H1 (cell line): ENCODE measurements around the gene TFAP2E. TPM values are rescaled to one million over a fixed set of nuclear protein-coding genes. Genes with fewer than 3 reads are reported as not detected.

Experiments
- CTCF ChIA-PET: fragments of 300-600 bp; sonication (Branson Sonifier 250); formaldehyde crosslinking; loops from one replicate; lab custom pipeline; 2021; ENCODE audit not compliant: partially characterized antibody; lab: Charles Lee
- POLR2A ChIA-PET: fragments of 300-600 bp; sonication (Branson Sonifier 250); formaldehyde crosslinking; loops from one replicate; lab custom pipeline; 2021; ENCODE audit warnings: inconsistent platforms; ENCODE audit not compliant: partially characterized antibody; lab: Charles Lee
- DNase-seq, 2 experiments: peaks; one replicate each; pipeline versions ENCODE4 v3.0.0 to v3.0.0-alpha.2; 2010 to 2022; ENCODE audit warnings: low spot score in 2 of 2, low read depth in 1 of 2, mixed read lengths in 1 of 2
- FAIRE-seq: peaks from 2 replicates; lab custom pipeline; 2011; peaks lifted over from hg19 to GRCh38; lab: Jason Lieb, UNC
- H2AFZ ChIP-seq: 2 replicates; pipeline ENCODE4 v1.8.1; 2012; ENCODE audit warnings: low read length, inconsistent platforms
- H2AK5ac ChIP-seq: 2 replicates; pipeline ENCODE4 v1.6.1; 2013; ENCODE audit warnings: low read depth, low read length
- H2BK120ac ChIP-seq: replicated peaks from 2 replicates; pipeline ENCODE3; 2013; ENCODE audit warnings: low read depth, low read length, inconsistent platforms
- H2BK12ac ChIP-seq: 2 replicates; pipeline ENCODE4 v1.6.1; 2013; ENCODE audit warnings: low read depth, low read length
- H2BK15ac ChIP-seq: 2 replicates; pipeline ENCODE4 v1.6.1; 2013; ENCODE audit warnings: low read length
- H2BK20ac ChIP-seq: 2 replicates; pipeline ENCODE4 v1.6.1; 2013; ENCODE audit warnings: low read length
- H2BK5ac ChIP-seq: 2 replicates; pipeline ENCODE4 v1.6.1; 2013; ENCODE audit warnings: low read depth, low read length
- H3K14ac ChIP-seq: 2 replicates; pipeline ENCODE4 v1.6.1; 2013; ENCODE audit warnings: inconsistent platforms; ENCODE audit not compliant: insufficient read length
- H3K18ac ChIP-seq: 2 replicates; pipeline ENCODE4 v1.6.1; 2013; ENCODE audit warnings: low read length; ENCODE audit errors: extremely low read depth
- H3K23ac ChIP-seq: 2 replicates; pipeline ENCODE4 v1.6.1; 2013; ENCODE audit warnings: inconsistent platforms; ENCODE audit not compliant: insufficient read length
- H3K23me2 ChIP-seq: 2 replicates; pipeline ENCODE4 v1.6.1; 2013; ENCODE audit warnings: low read depth, low read length
- H3K27ac ChIP-seq: 2 replicates; pipeline ENCODE4 v1.6.1; 2011; ENCODE audit warnings: low read depth, low read length, inconsistent platforms
- H3K27me3 ChIP-seq, 4 experiments: replicated peaks in 1 of 4; 1 replicate in 1 of 4; 2 replicates in 3 of 4; pipeline versions ENCODE4 v1.6.1 to v1.8.1; 2011 to 2013; ENCODE audit warnings: low read length in 3 of 4, mild to moderate bottlenecking in 3 of 4, inconsistent platforms in 2 of 4, mixed read lengths in 2 of 4, moderate library complexity in 1 of 4; ENCODE audit not compliant: control insufficient read depth in 3 of 4, insufficient read depth in 3 of 4; ENCODE audit errors: extremely low read depth in 1 of 4
- H3K36me3 ChIP-seq, 4 experiments: 2 replicates each; pipeline versions ENCODE4 v1.6.1 to v1.8.1; 2011 to 2013; ENCODE audit warnings: mild to moderate bottlenecking in 4 of 4, low read length in 3 of 4, moderate library complexity in 2 of 4, control low read depth in 1 of 4, inconsistent platforms in 1 of 4; ENCODE audit not compliant: insufficient read depth in 4 of 4, control insufficient read depth in 2 of 4
- H3K4ac ChIP-seq: replicated peaks from 2 replicates; pipeline ENCODE3; 2013; ENCODE audit warnings: low read length, low read depth, mixed read lengths, inconsistent platforms; ENCODE audit not compliant: insufficient read length
- H3K4me1 ChIP-seq, 4 experiments: replicated peaks in 1 of 4; 1 replicate in 1 of 4; 2 replicates in 3 of 4; pipeline versions ENCODE4 v1.6.1 to v1.8.1; 2011 to 2013; ENCODE audit warnings: low read length in 3 of 4, inconsistent platforms in 2 of 4, mixed read lengths in 1 of 4; ENCODE audit not compliant: insufficient read depth in 4 of 4, control insufficient read depth in 3 of 4
- H3K4me2 ChIP-seq, 2 experiments: 2 replicates each; pipeline versions ENCODE4 v1.6.1 to v1.8.1; 2011 to 2013; ENCODE audit warnings: low read depth in 2 of 2, low read length in 2 of 2, control low read depth in 1 of 2, inconsistent platforms in 1 of 2, mild to moderate bottlenecking in 1 of 2; ENCODE audit not compliant: insufficient read depth in 1 of 2
- H3K4me3 ChIP-seq, 4 experiments: fragments of 200-600, 300-600 bp in 1 of 4; sonication (generic), shearing (Covaris generic), sonication (Bioruptor Twin) in 1 of 4; 2 replicates each; pipeline versions ENCODE4 v1.5.1 to v1.8.1; 2011 to 2016; ENCODE audit warnings: low read length in 4 of 4, low read depth in 3 of 4, control low read depth in 2 of 4, inconsistent platforms in 2 of 4, mild to moderate bottlenecking in 2 of 4, mixed read lengths in 1 of 4, moderate library complexity in 1 of 4; ENCODE audit not compliant: insufficient read depth in 2 of 4; ENCODE audit errors: extremely low read depth in 1 of 4
- H3K56ac ChIP-seq: replicated peaks from 2 replicates; pipeline ENCODE3; 2013; ENCODE audit warnings: low read depth, mild to moderate bottlenecking, mixed read lengths, low read length, inconsistent platforms; ENCODE audit not compliant: insufficient read length
- H3K79me1 ChIP-seq: 2 replicates; pipeline ENCODE4 v1.6.1; 2013; ENCODE audit warnings: low read depth, low read length, control low read depth
- H3K79me2 ChIP-seq, 2 experiments: 2 replicates each; pipeline versions ENCODE4 v1.6.1 to v1.8.1; 2012 to 2013; ENCODE audit warnings: low read length in 2 of 2, mild to moderate bottlenecking in 2 of 2, inconsistent platforms in 1 of 2; ENCODE audit not compliant: insufficient read depth in 2 of 2, control insufficient read depth in 1 of 2
- H3K9ac ChIP-seq, 4 experiments: replicated peaks in 1 of 4; 1 replicate in 1 of 4; 2 replicates in 3 of 4; pipeline versions ENCODE4 v1.6.1 to v1.8.1; 2011 to 2013; ENCODE audit warnings: low read depth in 3 of 4, low read length in 3 of 4, control low read depth in 2 of 4, mild to moderate bottlenecking in 2 of 4, moderate library complexity in 2 of 4, inconsistent platforms in 1 of 4; ENCODE audit errors: extremely low read depth in 1 of 4
- H3K9me3 ChIP-seq, 2 experiments: 2 replicates each; pipeline versions ENCODE4 v1.6.1 to v1.8.1; 2012 to 2013; ENCODE audit warnings: mild to moderate bottlenecking in 2 of 2, moderate library complexity in 2 of 2, control low read depth in 1 of 2, inconsistent platforms in 1 of 2, low read depth in 1 of 2, low read length in 1 of 2, mixed read lengths in 1 of 2; ENCODE audit not compliant: insufficient read depth in 2 of 2
- H4K20me1 ChIP-seq, 2 experiments: replicated peaks in 1 of 2; 2 replicates each; pipeline versions ENCODE3 to v1.8.1; 2011 to 2013; ENCODE audit warnings: inconsistent platforms in 2 of 2, low read length in 2 of 2, mild to moderate bottlenecking in 1 of 2; ENCODE audit not compliant: insufficient read depth in 2 of 2, control insufficient read depth in 1 of 2
- H4K5ac ChIP-seq: 2 replicates; pipeline ENCODE4 v1.6.1; 2013; ENCODE audit warnings: low read length, low read depth, mixed read lengths, inconsistent platforms; ENCODE audit not compliant: insufficient read length
- H4K8ac ChIP-seq: 2 replicates; pipeline ENCODE4 v1.8.0; 2013; ENCODE audit warnings: mild to moderate bottlenecking, moderate library complexity, low read length, inconsistent platforms; ENCODE audit not compliant: insufficient read depth; ENCODE audit errors: extremely low read depth
- H4K91ac ChIP-seq: replicated peaks from 2 replicates; pipeline ENCODE3; 2013; ENCODE audit warnings: low read length, mixed read lengths, inconsistent platforms; ENCODE audit not compliant: insufficient read length
- BRCA1 ChIP-seq: IDR thresholded peaks from 2 replicates; pipeline ENCODE4 v1.6.1; 2012; ENCODE audit warnings: low read depth, low read length, improper control_type of control experiment
- CHD1 ChIP-seq: IDR thresholded peaks from 2 replicates; pipeline ENCODE4 v1.6.1; 2012; ENCODE audit warnings: low read depth, low read length, improper control_type of control experiment
- EZH2 ChIP-seq: fragments of 200-600 bp; sonication (generic); IDR thresholded peaks from 2 replicates; pipeline ENCODE4 v1.7.1; 2012; ENCODE audit warnings: low read depth, mild to moderate bottlenecking, moderate library complexity, low read length, inconsistent platforms; ENCODE audit not compliant: severe bottlenecking
- HDAC6 ChIP-seq: IDR thresholded peaks from one replicate; pipeline ENCODE4 v1.7.1; 2012; ENCODE audit warnings: low read depth, mild to moderate bottlenecking, inconsistent platforms, low read length, moderate library complexity
- KDM1A ChIP-seq: fragments of 200-600, 300-600 bp; sonication (generic); IDR thresholded peaks from 2 replicates; pipeline ENCODE4 v1.7.1; 2016; ENCODE audit warnings: mild to moderate bottlenecking, low read length, borderline replicate concordance
- PHF8 ChIP-seq: fragments of 200-600 bp; sonication (generic); conservative IDR thresholded peaks from 2 replicates; pipeline ENCODE4 v1.7.1; 2012; ENCODE audit warnings: low read depth, mild to moderate bottlenecking, inconsistent platforms, low read length, moderate library complexity
- RFX5 ChIP-seq: IDR thresholded peaks from 2 replicates; pipeline ENCODE4 v1.6.1; 2011; ENCODE audit warnings: low read depth, low read length, improper control_type of control experiment, borderline replicate concordance
- SIRT6 ChIP-seq: IDR thresholded peaks from one replicate; pipeline ENCODE4 v1.7.1; 2012; ENCODE audit warnings: low read length, inconsistent platforms
- SRF ChIP-seq: IDR thresholded peaks from 2 replicates; pipeline ENCODE4 v1.6.1; 2011; ENCODE audit warnings: mild to moderate bottlenecking, low read depth, low read length, moderate library complexity
- TAF1 ChIP-seq: IDR thresholded peaks from 2 replicates; pipeline ENCODE4 v1.6.1; 2011; ENCODE audit warnings: mild to moderate bottlenecking, low read depth, low read length
- TAF7 ChIP-seq: optimal IDR thresholded peaks from 2 replicates; pipeline ENCODE3; 2011; ENCODE audit warnings: low read depth, mild to moderate bottlenecking, inconsistent platforms, low read length, moderate library complexity, borderline replicate concordance
- WGBS, 2 experiments: shearing (Covaris generic) in 1 of 2; methylation state at CpG; one replicate each; pipeline versions ENCODE4 v1.1.6 to v1.1.7; 2013 to 2015; ENCODE audit warnings: low lambda C conversion rate in 2 of 2, mixed read lengths in 2 of 2, inconsistent platforms in 1 of 2, low coverage in 1 of 2, missing lambda C conversion rate in 1 of 2; ENCODE audit not compliant: insufficient replicate concordance in 2 of 2, insufficient coverage in 1 of 2, insufficient read length in 1 of 2; ENCODE audit errors: extremely low coverage in 1 of 2, missing lambda C conversion rate in 1 of 2; 5-methylcytosine and 5-hydroxymethylcytosine counted together
- polyA plus RNA-seq, 7 experiments: library from polyadenylated mRNA; depleted of rRNA in 3 of 7; stranded (reverse) in 5 of 7; unstranded in 2 of 7; fragments of >200 nt in 5 of 7; fragments of 200-250 nt in 2 of 7; gene quantifications; 1 replicate in 5 of 7; 2 replicates in 1 of 7; 4 replicates in 1 of 7; pipeline versions ENCODE4 v1.2.1 to v1.2.3, GENCODE V29; 2011 to 2013; ENCODE audit warnings: missing spikeins in 2 of 7, mixed read lengths in 2 of 7
- total RNA-seq: library from RNA; stranded (reverse); fragmentation: NEBNext Ultra II Directional; extraction: Animal tissue kit (Norgen Biotek cat#: 25700); gene quantifications from 2 replicates; pipeline ENCODE4 v1.2.1, GENCODE V29; 2021

Gene TFAP2E
- total and polyA plus RNA-seq, 2 of the 8 experiments (the other 6 are each of a cell fraction or from before 2014, with no cell fraction given) = 0.24 to 0.50 TPM

- Histone ChIP-seq H3K23me2 (peaks cover 2% of the 10 kb centered on the region; the same call in 1 of the 2 replicates), H3K27me3 (peaks cover 0 to 9% (median 2%) of the 10 kb centered on the region in 4 experiments; a peak in 4 of 7 replicates), H3K27ac (no peak overlapping the region), H3K4me1 (0 out of 7 replicates have a peak, but pooled peaks cover 0 to 2% (median 0%) of the 10 kb centered on the region in 4 experiments), H3K36me3 (peaks cover 14 to 23% (median 18%) of the 10 kb centered on the region in 4 experiments; a peak in 6 of 8 replicates), H3K18ac (no peak overlapping the region), H2AFZ (no peak overlapping the region), H4K5ac (no peak overlapping the region), H3K9me3 (no peaks in the 10 kb centered on the region), H3K4me2 (no peak overlapping the region), H2AK5ac (no peak overlapping the region), H3K23ac (no peak overlapping the region), H4K91ac (no peak overlapping the region), H3K79me2 (no peaks in the 10 kb centered on the region), H2BK15ac (no peak overlapping the region), H3K4ac (no peak overlapping the region), H3K4me3 (no peak overlapping the region), H3K14ac (no peak overlapping the region), H2BK20ac (no peak overlapping the region), H3K56ac (no peak overlapping the region), H2BK12ac (0 out of 2 replicates have a peak overlapping the region, but pooled peaks have one; percentile 55), H3K9ac (no peak overlapping the region), H2BK120ac (no peak overlapping the region), H4K20me1 (peaks cover 2 to 24% of the 10 kb centered on the region in 2 experiments), H2BK5ac (no peak overlapping the region), H4K8ac (no peak overlapping the region), H3K79me1 (peaks cover 3% of the 10 kb centered on the region)
- POLR2A ChIA-PET = interaction anchor here (0.7 to 2.1 kb wide), 8 partner anchors 9 to 204 kb away, joined by 3 to 8 read pairs (median 4); partner anchors contain the start of genes CLSPN, KIAA0319L, NCDN and TFAP2E
- 96% methylated on average over 26 of the region's 28 CpGs; no CpG with 5 or more reads in 1 of the 2 experiments for WGBS, 2 experiments
- CTCF ChIA-PET = interaction anchor here (0.5 to 5.8 kb wide), 49 partner anchors 8 to 605 kb away, joined by 3 to 81 read pairs (median 4); partner anchors contain the start of genes C1orf216, CLSPN and TFAP2E
- no peak for FAIRE-seq
- no peak for DNase-seq
- TF ChIP-seq PHF8 (no peak), CHD1 (no peak), KDM1A (no peak), BRCA1 (no peak), SRF (no peak), SIRT6 (no peak), RFX5 (no peak), EZH2 (no peak), HDAC6 (no peak), TAF1 (no peak), TAF7 (no peak)
Observed at GRCh38 chr1:35564884-35565741, 8.0 kb upstream of the TFAP2E start.
